NCI-H2081 (cell line): ENCODE results near the gene NAALADL2.
A peak's percentile ranks its signal among the peaks of the same experiment; 100 is the strongest.

ENCODE experiments used
- DNase-seq, 2 experiments: peaks; one replicate each; lab custom pipeline; 2025; lab: John Stamatoyannopoulos, UW

NAALADL2 gene

GRCh38 chr3:175308097-175308496 lies 449.0 kb downstream of the NAALADL2 start:
- DNase-seq: peak in 1 of 2 experiments; percentile 17

- no peak for DNase-seq
Measured at GRCh38 chr3:175310046-175310445, 450.9 kb downstream of the NAALADL2 start.

GRCh38 chr3:175311404-175311803 lies 452.3 kb downstream of the NAALADL2 start:
- no peak for DNase-seq

- no peak for DNase-seq
Measured at GRCh38 chr3:175311946-175312345, 452.8 kb downstream of the NAALADL2 start.

GRCh38 chr3:175312791-175313190 lies 453.7 kb downstream of the NAALADL2 start:
- DNase-seq: no peak

- peak; percentile 18 to 77 for DNase-seq
Measured at GRCh38 chr3:175316799-175317198, 457.7 kb downstream of the NAALADL2 start.

GRCh38 chr3:175325440-175325839 lies 466.3 kb downstream of the NAALADL2 start:
- no peak for DNase-seq

- no peak for DNase-seq
Measured at GRCh38 chr3:175326041-175326440, 466.9 kb downstream of the NAALADL2 start.

- no peak for DNase-seq
Measured at GRCh38 chr3:175329373-175329772, 470.2 kb downstream of the NAALADL2 start.

GRCh38 chr3:175335229-175335628 lies 476.1 kb downstream of the NAALADL2 start:
- DNase-seq: no peak

- peak; percentile 71 to 89 for DNase-seq
Measured at GRCh38 chr3:175336406-175337133, 477.4 kb downstream of the NAALADL2 start.

- DNase-seq: no peak
Measured at GRCh38 chr3:175337631-175338030, 478.5 kb downstream of the NAALADL2 start.

- DNase-seq: no peak
Measured at GRCh38 chr3:175338775-175339535, 479.8 kb downstream of the NAALADL2 start.

- no peak for DNase-seq
Measured at GRCh38 chr3:175340338-175341015, 481.3 kb downstream of the NAALADL2 start.

GRCh38 chr3:175342196-175342595 lies 483.1 kb downstream of the NAALADL2 start:
- no peak for DNase-seq

- DNase-seq: no peak
Measured at GRCh38 chr3:175343946-175344345, 484.8 kb downstream of the NAALADL2 start.

- peak; percentile 39 to 88 for DNase-seq
Measured at GRCh38 chr3:175346573-175347356, 487.6 kb downstream of the NAALADL2 start.

GRCh38 chr3:175349168-175349567 lies 490.0 kb downstream of the NAALADL2 start:
- DNase-seq: no peak

GRCh38 chr3:175355801-175356335 lies 496.7 kb downstream of the NAALADL2 start:
- DNase-seq: no peak

GRCh38 chr3:175356899-175357324 lies 497.8 kb downstream of the NAALADL2 start:
- DNase-seq: no peak

- DNase-seq: no peak
Measured at GRCh38 chr3:175357758-175358157, 498.6 kb downstream of the NAALADL2 start.

- DNase-seq: no peak
Measured at GRCh38 chr3:175358935-175359334, 499.8 kb downstream of the NAALADL2 start.
